ENCODE measurements around the gene MYMK.
A peak's percentile ranks its signal among the peaks of the same experiment; 100 is the strongest.

MYMK gene

DNA sequence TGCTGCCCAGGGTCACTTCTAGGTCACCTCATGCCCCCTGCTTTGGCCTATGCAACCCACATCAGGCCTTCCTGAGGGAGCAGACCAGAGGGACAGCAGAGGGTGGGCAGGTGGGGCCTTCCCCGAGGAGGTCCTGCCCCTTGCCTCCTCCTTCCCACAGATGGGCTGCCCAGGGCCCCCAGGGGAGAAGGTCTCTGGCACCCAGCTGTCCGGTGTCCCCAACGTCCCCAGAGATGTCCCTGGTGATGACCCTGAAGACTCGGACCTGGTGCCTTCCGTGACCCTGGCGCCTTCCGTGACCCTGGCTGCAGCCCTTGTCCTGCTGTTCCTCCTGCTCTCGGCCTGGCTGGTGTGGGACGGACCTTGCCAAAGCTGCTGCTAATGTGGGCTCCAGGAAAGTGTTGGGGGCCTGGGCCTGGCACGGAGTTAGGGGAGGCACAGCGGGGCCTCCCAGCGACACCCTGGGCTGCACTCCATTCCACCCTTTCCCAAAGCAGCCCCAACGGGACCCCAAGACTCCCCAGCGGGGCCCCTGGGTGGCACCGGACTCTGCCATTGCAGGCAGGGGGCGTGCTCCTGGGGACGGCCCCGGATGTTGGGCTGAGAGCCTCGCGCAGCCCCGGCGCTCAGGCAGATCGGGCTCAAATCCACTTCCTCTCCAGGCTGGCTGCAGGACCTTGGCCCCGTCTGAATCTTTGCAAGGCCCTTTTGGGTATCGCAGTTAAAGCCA is 39.1 kb downstream of the MYMK start:
- no peak for DNase-seq (ENCODE audit: low read depth)

DNA sequence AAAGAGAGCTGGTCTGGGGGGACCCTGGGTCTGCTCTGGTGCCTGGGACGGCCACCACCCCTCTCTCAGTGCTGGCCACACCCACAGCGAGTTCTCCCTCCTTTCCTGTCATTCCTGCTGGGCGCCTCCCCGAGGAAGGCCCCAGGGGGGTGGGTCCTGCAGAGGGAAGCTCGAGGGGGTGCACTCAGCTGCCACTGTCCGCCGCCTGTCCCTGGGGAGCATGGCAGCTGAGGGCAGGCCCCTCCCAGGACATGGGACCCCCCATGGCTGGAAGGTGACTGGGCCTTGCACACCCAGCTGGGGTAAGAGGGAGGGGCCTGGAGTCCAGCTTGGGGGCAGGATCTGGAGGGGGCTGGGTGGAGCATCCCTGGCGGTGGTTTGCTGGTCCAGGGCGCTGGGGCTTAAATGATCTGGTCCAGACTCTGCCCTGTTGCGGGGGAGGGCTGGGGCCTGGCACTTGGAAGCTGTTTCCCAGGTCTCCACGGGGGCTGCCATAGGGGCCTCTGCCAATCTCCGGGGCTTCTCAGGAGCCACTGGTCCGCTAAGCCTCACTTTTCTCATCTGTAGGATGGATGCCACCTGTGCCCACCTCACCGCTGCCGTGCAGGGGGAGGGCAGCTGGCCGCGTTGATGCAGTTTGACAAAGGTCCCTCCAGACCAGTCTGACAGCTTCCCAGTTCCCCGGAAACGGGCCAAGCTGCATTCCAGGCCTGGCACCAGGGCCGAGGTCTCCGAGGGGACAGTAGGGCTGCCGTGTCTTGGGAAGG is 39.9 kb downstream of the MYMK start:
- no peak for DNase-seq (ENCODE audit: low read depth)

DNA sequence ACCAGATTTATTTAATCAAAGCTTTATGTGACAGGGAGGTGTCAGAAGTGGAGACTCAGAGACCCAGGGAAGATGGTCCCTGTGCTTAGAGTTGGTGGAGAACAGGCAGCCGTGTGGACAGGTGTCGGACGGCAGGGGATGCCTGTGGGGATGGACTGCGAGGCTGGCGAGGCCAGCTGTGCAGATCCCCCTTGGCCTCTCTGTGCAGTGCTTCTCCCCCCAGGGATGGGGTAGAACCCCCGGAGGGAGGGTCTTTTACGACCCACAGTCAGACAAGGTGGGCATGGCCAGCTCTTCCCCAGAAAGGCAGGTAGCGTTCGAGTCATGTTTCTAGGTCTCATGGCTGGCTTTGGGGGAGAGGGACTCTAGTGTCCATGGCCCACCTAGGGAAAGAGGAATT is 41.1 kb downstream of the MYMK start:
- DNase-seq (ENCODE audit: low read depth): no peak

DNA sequence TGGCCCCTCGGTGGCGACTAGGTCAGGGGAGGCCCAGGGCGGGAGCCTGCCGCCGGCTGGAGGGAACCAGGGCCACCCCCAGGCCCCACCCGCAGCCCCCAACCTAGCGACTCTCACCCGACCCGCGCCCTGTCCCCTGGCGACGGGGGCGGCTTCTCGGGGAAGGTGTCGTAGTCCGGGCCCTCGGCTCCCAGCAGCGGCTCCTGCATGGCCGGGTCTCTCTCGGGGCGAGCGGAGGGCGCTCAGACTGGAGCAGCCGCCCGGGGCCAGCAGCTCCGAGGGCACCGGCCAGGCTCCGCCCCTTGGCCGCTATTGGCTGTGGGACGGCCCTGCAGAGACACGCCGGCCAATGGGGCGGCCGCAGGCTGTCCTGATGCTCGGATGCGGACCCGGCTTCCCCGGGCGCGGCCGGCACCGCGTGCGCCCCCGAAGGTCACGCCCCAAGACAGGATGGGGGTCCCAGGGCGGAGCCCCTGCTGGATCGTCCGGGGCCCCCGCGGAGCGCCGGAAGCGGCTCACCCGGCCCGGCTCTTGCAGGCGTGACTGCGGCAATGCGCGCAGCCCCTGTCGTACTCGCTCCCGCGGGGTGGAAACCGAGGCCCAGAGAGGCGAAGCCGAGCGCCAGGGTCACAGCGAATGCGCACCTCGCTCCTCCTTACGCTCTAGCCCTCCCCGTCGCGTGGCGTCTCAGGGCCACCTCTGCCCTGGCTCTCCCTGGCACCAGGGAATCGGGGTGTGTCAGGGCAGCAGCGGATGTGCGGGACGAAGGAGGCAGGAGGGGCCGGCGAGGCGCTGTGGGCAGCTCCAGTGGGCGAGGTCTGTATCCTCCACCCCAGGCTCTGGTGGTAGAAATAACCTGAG is 45.7 kb downstream of the MYMK start, which contains the start of gene SLC2A6:
SLC2A6 (minus strand) TSS at position 249 of the 861 bp plus-strand sequence; CDS start at position 209, 40 bp downstream.
- peak; percentile 70 for DNase-seq (ENCODE audit: low read depth)

DNA sequence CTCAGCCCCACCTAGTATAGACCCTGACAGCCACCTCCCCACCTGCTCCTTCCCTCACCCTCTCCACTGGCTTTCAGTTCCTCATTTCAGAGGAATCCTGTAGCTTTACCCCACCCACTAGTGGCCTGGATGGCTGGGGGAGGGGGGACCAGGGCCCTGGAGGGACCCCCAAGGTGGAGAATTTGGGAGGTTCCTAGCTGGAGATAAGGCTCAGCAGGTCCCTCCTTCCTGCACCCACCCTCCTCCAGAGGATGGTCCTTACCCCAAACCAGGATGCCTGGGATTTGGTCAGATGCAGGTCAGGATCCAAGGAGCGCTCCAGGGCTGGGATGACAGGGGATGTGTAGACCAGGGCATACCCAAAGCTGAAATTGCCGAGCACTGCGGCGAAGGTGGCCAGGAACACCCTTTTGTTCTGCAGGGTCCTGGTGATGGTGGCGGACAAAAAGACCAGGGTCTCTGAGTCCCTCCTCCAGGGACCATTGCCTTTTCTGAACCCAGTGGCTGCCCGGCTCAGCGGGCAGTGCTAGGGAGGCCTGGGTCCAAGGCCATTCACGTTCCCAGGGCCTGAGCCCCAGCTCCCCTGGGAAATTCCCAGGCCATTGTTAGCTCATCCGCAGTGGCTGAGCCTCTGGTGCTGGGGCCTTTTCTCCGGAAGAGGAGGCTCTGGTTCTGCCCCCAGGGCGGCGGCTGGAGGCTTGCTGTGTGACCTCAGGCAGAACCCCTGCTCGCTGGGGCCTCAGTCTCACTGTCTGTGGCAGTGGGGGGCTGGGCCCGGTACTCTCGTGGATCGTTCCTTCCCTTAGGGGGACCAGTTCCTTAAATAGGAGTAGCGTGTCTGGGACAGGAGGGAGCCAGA is 46.5 kb downstream of the MYMK start:
- DNase-seq (ENCODE audit: low read depth): no peak

DNA sequence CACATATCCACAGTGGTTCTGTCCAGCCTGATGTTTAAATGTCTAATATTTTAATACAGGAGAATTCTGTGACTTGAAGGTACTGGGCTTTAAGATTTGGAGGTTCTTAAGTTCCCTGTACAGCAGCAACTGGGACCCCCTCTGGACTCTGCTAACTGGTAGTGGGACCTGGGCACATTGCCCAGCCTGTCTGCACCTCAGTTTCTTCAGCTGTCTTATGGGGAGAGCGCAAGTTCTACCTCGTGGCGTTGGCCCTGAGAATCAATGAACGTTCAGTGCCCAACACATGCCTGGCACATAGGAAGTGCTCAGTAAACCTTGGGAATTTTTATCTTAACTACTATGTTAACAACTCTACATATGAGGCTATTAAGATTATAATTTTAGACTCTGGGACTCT is 47.3 kb downstream of the MYMK start:
- no peak for DNase-seq (ENCODE audit: low read depth)

DNA sequence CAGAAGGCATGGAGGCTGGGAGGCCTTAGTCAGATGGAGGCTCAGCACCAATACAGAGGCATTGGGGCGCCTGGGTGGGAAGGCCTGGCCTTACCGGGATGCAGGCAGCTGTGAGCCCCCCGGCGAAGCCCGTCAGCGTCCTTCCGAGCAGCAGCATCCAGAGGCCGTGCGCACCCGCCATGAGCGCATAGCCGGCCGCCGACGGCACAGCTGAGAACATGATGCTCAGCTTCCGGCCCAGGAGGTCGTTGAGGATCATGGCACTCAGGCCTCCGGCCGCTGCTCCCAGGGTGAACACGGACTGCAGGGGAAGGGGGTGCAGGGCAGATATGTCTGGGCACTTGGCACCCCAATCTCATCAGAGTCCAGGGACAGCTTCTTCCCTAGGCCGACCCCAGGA is 47.8 kb downstream of the MYMK start:
- no peak for DNase-seq (ENCODE audit: low read depth)

DNA sequence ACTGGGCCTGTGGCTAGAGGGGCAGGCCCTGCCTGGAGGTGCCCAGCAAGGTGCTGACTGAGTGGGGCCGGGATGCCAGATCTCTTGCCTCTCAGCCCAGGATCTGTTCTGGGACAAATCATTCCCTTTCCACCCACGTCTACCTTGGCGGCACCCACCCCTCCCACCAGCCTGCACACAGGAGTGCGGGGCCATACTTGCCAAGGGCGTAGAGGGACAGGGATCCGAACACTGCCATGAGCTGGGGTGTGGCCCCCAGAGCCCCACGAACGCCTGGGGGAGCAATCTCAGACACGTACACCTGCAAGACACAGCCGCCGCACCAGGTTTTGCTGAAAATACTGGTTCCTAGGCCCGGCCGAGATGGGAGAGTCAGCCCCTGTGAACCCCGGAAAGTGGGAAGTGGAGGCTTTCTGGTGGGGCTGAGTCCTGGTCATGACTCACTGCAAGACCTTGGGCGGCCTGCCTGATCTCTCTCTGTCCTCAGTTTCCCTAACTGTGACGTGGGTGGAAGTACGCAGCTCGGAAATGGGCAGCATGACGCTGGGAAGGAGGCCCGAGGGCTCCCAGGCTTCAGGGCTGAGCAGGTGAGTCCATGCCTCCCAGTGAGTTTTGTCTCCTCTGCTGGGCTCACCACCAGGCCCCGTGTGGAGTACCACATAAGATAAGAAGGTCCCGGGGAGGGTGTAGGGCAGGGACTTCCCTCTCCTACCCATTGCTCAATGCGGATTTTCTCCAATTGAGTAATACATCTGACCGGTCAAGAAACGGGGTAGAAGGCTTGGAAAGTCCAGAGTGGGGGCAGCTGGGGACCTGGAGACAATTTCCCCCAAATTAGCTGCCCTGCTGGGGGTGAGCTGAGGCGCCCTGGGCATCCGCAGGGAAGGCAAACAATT is 48.5 kb downstream of the MYMK start:
- no peak for DNase-seq (ENCODE audit: low read depth)

DNA sequence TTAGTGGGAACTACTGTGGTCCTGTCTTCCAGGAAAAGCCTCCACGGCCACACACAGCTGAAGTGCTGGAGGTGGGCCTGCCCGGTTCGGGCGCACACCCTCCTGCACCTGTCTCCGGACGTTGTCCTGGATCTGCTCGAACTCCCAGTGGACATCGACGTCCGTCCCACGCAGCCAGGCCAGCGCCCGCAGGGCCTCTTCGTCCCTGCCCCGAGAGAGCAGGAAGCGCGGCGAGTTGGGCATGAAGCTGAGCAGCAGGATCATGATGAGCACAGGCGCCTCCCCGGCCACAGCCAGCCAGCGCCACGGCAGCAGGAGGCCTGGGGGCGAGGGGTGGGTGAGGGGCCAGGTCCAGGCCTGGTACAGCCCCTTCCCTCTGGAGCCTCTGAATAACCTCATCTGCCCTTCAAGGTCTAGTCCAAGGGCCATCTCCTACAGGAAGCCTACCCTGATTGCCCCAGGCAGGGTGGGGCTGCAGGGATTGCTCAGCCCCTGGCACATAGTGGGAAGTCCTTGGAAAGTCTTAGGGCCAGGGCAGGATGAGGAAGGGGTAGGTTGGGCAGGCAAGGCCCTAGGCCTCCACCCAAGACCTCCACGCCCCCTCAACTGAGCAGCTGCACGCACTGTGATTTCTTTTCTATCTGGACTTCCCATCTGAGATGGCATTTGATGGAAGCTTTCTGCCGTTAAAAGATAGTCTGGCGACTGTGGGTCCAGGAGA is 49.3 kb downstream of the MYMK start:
- no peak for DNase-seq (ENCODE audit: low read depth)

DNA sequence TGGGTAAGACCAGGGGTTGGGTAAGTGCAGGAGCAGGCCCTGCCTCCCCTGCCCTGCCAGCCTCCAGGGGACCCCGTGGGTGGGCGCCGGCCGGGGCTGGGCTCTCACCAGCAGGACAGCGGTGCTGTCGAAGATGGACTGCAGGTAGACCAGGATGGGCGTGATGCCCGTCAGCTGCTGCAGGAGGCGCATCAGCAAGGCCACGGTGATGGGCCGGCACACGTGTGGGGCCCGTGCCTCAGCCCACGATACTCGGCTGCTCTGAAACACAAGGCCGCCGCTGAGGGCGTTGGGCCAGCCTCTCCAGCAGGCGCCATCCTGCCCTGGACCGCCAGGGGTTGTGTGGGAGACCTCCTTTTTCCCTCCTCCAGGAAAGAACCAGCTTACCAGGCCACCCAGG is 49.9 kb downstream of the MYMK start:
- DNase-seq (ENCODE audit: low read depth): no peak

DNA sequence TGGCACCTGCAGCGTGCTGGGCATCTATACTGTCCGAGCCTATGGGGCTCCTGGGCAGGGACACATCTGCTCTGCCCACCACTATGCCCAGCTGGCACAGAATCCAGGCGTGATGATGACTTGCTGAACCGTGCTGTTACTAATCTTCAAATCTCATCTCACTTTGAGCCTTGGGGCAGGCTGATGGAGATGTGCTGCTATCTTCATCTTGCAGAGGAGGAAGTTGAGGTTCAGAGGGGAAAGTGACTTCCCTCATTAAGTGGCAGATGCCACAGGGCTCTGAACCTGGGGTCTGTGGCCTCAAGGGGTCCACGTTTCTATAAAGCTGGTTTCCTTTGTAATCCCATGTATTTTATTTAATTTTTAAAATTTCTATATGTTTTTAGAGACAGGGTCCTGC is 50.5 kb downstream of the MYMK start:
- no peak for DNase-seq (ENCODE audit: low read depth)

DNA sequence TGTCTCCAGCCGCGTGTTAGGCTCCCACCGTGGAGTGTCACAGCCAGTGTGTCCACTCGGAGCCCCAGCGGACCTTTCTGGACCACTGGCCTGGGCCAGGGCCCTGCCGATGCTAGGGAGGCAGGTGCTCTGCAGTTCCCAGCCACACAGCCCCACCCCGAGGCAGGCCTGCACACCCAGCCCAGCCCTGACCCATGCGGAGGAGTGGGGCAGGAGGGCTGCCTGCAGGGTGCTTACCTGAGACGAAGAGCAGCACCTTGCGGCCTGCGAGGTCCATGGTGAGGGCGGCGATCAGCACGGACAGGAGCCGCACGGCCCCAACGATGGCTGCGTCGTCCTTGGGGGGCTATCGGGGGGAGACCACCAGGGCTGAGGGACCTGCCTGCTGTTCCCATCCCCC is 51.0 kb downstream of the MYMK start:
- DNase-seq (ENCODE audit: low read depth): no peak

DNA sequence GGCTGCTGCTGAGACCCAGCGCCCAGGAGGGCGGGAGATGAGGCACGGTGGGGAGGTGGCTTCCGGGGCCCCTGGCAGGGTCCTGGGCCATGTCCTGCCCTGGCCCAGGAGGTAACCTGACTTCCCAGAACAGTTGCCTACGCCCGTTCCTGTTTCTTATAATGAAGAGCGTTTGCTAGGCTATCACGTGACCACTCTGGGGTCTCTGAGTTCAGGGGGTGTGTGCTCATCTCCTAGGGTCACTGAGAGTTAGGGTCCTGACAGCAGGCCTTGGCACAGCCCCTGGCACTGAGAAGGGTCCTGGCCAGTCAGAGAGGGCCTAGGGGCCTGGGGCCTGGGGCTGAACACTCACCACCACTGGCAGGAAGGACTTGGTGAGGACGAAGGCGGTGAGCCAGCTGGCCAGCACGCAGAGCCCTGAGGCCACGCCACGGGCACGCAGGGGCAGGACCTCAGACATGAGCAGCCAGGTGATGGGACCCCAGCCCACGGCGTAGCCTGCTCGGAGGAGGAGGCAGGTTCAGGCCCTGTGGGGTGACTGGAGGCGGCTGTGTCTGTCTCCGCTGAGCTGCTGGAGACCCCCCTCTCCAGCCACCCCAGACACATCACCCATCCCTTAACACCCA is 51.9 kb downstream of the MYMK start:
- DNase-seq (ENCODE audit: low read depth): no peak

DNA sequence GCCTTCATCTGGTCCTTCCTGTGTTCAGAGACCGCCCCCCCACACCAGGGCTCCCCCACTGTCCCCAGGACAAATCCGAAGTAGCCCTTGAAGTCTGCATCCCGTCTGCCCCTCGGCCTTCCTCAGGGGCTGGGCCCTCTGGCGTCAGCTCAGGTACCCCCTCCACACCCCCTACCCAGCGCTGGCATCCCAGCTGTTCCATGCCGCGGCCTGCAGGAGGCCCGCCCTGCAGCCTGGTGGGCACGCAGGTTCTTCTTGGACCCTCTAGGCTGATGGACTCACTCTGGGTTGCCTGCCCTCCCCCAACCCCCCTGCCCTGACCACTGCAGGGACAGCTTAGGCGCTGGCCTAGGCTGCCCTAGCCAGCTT is 52.5 kb downstream of the MYMK start:
- no peak for DNase-seq (ENCODE audit: low read depth)

DNA sequence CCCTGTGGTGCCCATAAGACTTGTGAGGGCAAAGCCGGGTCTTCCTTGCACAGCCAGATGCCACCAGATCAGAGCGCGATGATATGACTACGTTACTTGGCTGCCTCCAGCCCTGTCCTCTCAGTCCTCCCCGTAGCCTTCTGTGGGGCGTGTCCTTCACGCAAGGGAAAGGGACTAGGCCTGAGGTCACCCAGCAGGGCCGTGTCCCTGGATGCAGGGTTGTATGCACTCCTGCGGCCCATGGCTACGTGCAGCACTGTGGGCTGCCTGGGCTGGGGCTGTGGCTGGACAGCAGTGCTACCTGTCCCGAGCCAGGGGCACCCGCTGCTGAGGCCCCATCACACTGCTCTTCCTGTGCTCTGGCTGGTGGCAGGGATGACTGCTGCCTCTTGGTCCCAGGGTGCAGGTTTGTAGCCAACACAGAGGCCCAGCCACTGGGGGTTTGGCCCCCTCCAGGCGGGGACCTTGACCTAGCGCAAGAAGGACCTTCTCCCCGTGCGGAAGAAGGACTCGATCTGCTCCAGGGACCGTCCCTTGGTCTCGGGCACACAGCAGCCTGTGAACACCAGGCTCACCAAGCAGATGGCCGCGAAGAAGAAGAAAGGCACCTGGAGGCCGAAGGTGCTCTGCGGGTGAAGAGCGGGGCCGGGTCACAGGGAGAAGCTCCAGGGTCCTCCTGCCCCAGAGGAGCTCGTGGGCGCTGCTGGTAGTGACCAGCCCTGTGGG is 53.0 kb downstream of the MYMK start:
- no peak for DNase-seq (ENCODE audit: low read depth)

DNA sequence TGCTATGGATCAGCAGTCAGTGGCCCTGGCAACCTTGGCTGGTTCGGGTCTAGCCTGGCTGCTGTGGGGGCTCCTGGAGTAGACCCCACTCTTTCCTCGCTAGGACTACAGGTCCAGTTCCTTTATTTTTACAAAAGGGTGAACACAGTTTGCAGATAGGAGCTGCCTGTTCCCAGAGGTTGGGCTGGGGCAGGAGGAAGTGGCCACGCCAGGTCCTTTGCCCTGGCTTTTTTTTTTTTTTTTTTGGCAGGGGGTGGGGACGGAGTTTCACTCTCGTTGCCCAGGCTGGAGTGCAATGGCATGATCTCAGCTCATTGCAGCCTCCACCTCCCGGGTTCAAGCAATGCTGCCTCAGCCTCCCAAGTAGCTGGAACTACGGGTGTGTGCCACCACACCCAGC is 53.8 kb downstream of the MYMK start:
- no peak for DNase-seq (ENCODE audit: low read depth)

DNA sequence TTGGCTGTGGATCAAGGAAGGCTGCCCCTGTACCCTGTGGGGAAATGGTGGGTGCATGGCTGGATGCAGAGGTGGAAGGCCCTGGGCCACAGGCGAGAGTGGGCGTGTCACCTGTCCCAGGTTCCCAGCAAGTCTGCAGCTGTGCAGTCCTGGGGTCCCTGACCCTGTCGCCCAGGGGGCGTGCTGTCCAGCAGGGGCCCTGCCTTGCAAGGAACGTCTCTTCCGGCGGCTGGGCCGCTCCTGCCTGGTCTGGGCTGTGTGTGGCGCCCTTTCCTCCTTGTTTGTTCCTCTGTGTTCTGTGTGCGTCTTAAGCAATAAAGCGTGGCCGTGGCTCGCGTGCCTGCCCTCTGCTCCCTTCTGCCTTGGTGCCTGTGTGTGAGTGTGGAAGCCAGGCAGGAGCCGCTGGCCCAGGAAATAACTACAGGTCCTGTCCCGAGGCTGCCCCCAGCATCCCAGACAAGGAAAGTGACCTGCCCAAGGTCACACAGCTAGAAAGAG is 54.3 kb downstream of the MYMK start:
- DNase-seq (ENCODE audit: low read depth): no peak

DNA sequence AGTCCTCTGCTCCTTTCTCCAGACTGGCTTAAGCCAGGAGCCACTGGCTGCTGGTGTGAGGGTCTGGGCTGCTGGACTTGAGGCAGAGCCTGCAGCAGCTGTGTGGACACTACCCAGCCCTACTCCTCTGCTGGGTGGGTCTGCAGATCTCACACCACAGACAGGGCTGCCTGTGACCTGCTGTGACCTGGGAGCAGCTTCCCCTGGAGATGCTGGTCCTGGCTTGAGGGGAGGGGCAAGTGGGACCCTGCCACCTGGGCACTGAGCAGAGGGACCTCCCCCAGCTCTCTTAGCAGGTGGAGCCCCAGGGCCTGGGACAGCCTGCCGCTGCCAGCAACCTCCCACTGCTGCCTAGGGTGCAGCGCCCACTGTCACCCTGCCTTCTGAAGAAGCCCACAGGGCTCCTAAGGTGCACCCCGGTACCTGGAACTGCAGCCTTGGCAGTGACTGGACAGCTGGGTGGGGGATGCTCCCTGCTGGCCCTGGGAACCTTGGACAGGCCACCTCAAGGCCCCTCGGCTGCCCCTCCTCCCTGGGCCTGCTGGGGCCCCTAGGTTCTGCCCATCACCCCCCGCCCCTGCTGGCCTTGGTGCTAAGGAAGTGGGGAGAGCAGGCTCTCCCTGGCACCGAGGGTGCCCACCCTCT is 55.9 kb downstream of the MYMK start:
- no peak for DNase-seq (ENCODE audit: low read depth)

Measured in T follicular helper cell (primary cell).